ENCODE results near the gene PDE8B.

DNA sequence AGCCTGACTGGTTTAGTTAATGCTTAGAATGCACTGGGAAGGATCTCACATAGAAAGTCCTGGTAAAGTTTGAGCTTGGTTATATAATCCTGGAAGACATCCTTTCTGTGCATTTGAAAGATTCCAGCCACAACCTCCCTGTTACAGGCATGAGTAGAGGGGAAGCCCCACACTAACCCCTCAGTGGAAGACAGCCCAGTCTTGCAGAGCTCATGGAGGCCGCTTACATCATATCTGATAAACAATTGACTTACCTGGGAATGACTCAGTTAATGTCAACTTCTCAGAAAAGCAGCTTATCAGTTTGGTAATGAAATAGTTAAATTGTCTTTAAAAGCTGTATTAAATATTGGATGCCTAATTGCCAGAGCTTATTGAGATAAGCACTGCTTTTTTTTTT, 28.1 kb upstream of the PDE8B start:
- TF ChIP-seq, protein P1, sequence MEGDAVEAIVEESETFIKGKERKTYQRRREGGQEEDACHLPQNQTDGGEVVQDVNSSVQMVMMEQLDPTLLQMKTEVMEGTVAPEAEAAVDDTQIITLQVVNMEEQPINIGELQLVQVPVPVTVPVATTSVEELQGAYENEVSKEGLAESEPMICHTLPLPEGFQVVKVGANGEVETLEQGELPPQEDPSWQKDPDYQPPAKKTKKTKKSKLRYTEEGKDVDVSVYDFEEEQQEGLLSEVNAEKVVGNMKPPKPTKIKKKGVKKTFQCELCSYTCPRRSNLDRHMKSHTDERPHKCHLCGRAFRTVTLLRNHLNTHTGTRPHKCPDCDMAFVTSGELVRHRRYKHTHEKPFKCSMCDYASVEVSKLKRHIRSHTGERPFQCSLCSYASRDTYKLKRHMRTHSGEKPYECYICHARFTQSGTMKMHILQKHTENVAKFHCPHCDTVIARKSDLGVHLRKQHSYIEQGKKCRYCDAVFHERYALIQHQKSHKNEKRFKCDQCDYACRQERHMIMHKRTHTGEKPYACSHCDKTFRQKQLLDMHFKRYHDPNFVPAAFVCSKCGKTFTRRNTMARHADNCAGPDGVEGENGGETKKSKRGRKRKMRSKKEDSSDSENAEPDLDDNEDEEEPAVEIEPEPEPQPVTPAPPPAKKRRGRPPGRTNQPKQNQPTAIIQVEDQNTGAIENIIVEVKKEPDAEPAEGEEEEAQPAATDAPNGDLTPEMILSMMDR (IDR thresholded peaks at IDR 0.05), result no peak
- no peak for TF ChIP-seq POLR2A (IDR thresholded peaks at IDR 0.05)

Measured in vagina (tissue), 2 donors.